ENCODE results near the gene CDK11A. TPM values are rescaled to one million over a fixed set of nuclear protein-coding genes. Genes with fewer than 3 reads are reported as not detected.

The CDK11A gene
- total and polyA plus RNA-seq, 2 experiments from 2014 or later = 19.5 to 30.9 TPM

DNA sequence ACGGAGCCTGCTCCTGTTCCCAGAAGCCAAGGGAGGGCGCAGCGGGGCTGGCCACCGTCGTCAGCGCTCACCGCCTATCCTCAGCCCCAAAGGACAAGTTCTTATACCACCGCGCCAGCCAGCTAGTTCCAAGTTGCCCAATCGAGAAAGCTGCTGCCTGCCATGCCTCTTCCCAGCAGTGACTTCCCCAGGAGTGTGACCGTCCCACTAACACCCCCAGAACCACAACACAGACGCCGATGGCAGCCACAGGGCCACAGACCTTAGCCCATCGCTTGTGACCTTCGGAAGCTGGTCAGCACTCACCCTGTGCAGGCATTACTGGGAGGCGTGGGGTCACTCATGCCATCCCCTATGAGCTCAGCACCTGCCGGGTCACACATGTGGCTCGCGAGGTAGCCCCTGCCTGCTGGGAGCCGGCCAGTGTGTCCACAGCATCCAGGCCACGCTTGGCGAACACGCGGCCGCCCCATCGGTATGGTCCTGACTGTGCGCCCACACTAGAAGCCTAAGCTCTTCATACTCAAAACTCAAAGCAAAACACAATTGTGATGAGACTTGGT is 34.0 kb upstream of the CDK11A start:
- no peaks in the 10 kb centered on the region for H3K9me2 ChIP-seq (replicated peaks; ENCODE audit: insufficient read depth)
- H3K9me3 ChIP-seq (ENCODE audit: low read depth) = no peaks in the 10 kb centered on the region
- no peaks in the 10 kb centered on the region for H3K36me3 ChIP-seq (replicated peaks; ENCODE audit: insufficient read depth, low read depth)
- H3K79me2 ChIP-seq = peaks cover 17% of the 10 kb centered on the region
- no peak for DNase-seq (ENCODE audit: low spot score)
- no peaks in the 10 kb centered on the region for H3K27me3 ChIP-seq
- H3K4me3 ChIP-seq = no peak overlapping the region
- WGBS (ENCODE audit: low lambda C conversion rate, missing lambda C conversion rate) = 96% methylated on average over 27 of the region's 27 CpGs
- H3K4me1 ChIP-seq (ENCODE audit: insufficient read depth) = no peaks in the 10 kb centered on the region
- no peak overlapping the region for H2AFZ ChIP-seq
- no peaks in the 10 kb centered on the region for H4K20me1 ChIP-seq (ENCODE audit: insufficient read depth, poor library complexity, severe bottlenecking)
- TF ChIP-seq EZH2phosphoT487 (IDR thresholded peaks at IDR 0.05; ENCODE audit: low read depth, severe bottlenecking, unreplicated experiment) (no peak), EZH2 (IDR thresholded peaks at IDR 0.05; ENCODE audit: borderline replicate concordance) (no peak)
- TF ChIP-seq, protein P1, sequence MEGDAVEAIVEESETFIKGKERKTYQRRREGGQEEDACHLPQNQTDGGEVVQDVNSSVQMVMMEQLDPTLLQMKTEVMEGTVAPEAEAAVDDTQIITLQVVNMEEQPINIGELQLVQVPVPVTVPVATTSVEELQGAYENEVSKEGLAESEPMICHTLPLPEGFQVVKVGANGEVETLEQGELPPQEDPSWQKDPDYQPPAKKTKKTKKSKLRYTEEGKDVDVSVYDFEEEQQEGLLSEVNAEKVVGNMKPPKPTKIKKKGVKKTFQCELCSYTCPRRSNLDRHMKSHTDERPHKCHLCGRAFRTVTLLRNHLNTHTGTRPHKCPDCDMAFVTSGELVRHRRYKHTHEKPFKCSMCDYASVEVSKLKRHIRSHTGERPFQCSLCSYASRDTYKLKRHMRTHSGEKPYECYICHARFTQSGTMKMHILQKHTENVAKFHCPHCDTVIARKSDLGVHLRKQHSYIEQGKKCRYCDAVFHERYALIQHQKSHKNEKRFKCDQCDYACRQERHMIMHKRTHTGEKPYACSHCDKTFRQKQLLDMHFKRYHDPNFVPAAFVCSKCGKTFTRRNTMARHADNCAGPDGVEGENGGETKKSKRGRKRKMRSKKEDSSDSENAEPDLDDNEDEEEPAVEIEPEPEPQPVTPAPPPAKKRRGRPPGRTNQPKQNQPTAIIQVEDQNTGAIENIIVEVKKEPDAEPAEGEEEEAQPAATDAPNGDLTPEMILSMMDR (IDR thresholded peaks at IDR 0.05; ENCODE audit: poor library complexity) = no peak
- H3K27ac ChIP-seq = peak overlapping the region; percentile 40
- no peak overlapping the region for H3K4me2 ChIP-seq

DNA sequence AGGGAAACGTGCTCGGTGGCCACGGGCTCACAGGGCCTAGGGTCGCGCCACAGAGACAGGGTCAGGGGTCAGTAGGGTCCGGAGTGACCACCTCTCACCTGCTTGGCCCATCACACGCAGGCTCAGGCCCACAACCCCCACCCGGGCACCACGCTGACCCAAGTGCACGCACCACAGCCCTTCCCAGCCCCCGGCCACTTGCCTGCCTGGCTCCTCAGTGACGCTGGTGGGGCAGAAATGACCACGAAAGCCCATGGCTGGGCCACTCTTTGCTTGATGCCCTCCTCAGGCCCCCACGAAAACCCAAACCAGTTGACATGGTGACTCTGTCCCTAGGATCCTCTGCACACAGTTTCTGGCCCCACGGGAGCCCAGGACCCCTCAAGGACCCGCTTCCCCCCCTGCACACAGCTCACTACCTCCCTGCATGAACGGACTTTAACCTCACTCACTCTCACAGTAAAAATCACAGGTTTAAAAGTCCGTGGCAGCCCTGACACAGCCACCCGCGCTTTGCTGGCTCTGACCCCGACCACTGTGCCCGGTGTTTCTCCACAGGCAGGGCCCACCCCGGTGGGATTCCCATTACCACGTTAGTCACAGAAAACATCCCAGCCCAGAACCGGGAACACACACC is 33.4 kb upstream of the CDK11A start:
- Histone ChIP-seq H2AFZ (no peak overlapping the region), H3K4me1 (ENCODE audit: insufficient read depth) (no peaks in the 10 kb centered on the region), H3K9me2 (replicated peaks; ENCODE audit: insufficient read depth) (no peaks in the 10 kb centered on the region), H3K79me2 (peaks cover 11% of the 10 kb centered on the region), H3K36me3 (replicated peaks; ENCODE audit: insufficient read depth, low read depth) (no peaks in the 10 kb centered on the region), H3K27ac (no peak overlapping the region), H3K9me3 (ENCODE audit: low read depth) (no peaks in the 10 kb centered on the region), H4K20me1 (ENCODE audit: insufficient read depth, poor library complexity, severe bottlenecking) (no peaks in the 10 kb centered on the region), H3K4me2 (no peak overlapping the region), H3K27me3 (no peaks in the 10 kb centered on the region), H3K4me3 (no peak overlapping the region)
- 95% methylated on average over 25 of the region's 25 CpGs for WGBS (ENCODE audit: low lambda C conversion rate, missing lambda C conversion rate)
- TF ChIP-seq EZH2 (IDR thresholded peaks at IDR 0.05; ENCODE audit: borderline replicate concordance) (no peak), EZH2phosphoT487 (IDR thresholded peaks at IDR 0.05; ENCODE audit: low read depth, severe bottlenecking, unreplicated experiment) (no peak)
- TF ChIP-seq, protein P1 (IDR thresholded peaks at IDR 0.05; ENCODE audit: poor library complexity) = no peak
- DNase-seq (ENCODE audit: low spot score) = no peak

DNA sequence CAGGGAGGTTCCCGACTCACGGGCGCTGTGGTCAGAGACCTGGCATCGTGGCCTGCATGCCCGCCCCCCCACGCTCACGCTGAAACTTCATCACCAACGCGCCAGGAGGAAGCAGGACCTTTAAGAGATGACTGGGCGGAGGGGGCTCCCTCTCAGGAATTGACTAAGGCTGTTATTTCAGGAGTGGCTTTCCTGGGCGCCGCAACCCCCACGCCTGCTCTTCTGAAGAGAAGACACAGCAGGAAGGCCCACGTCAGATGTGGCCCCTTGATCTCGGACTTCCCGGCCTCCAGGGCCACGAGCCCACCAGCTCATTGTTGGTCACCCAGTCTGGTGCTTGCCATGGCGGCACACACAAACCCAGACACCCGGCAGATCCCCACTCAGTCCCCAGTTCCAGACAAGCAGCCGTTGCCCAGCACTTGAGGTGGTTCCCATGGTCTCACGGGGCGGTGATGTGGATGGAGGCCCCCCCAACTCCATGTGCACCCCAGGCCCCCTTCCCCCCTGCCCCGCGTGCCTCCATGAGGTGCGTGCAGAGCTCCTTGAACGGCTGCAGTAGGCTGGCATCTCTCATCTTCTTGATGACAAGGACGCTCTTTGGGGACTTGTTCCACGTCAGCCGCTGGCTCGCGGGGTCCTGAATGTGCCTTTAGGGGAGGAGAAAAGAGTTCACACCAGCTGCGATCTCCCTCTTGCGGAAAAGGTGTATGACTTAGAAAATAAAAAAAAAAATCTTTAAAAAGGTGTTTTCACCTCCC is 32.7 kb upstream of the CDK11A start:
- H4K20me1 ChIP-seq (ENCODE audit: insufficient read depth, poor library complexity, severe bottlenecking) = no peaks in the 10 kb centered on the region
- no peaks in the 10 kb centered on the region for H3K4me1 ChIP-seq (ENCODE audit: insufficient read depth)
- no peaks in the 10 kb centered on the region for H3K9me3 ChIP-seq (ENCODE audit: low read depth)
- H2AFZ ChIP-seq = no peak overlapping the region
- H3K4me3 ChIP-seq = no peak overlapping the region
- H3K4me2 ChIP-seq = no peak overlapping the region
- H3K27me3 ChIP-seq = no peaks in the 10 kb centered on the region
- peaks cover 11% of the 10 kb centered on the region for H3K79me2 ChIP-seq
- H3K36me3 ChIP-seq (replicated peaks; ENCODE audit: insufficient read depth, low read depth) = no peaks in the 10 kb centered on the region
- no peak for DNase-seq (ENCODE audit: low spot score)
- no peak overlapping the region for H3K27ac ChIP-seq
- H3K9me2 ChIP-seq (replicated peaks; ENCODE audit: insufficient read depth) = no peaks in the 10 kb centered on the region
- 96% methylated on average over 32 of the region's 33 CpGs for WGBS (ENCODE audit: low lambda C conversion rate, missing lambda C conversion rate)
- TF ChIP-seq EZH2phosphoT487 (IDR thresholded peaks at IDR 0.05; ENCODE audit: low read depth, severe bottlenecking, unreplicated experiment) (no peak), EZH2 (IDR thresholded peaks at IDR 0.05; ENCODE audit: borderline replicate concordance) (no peak)
- TF ChIP-seq, protein P1 (IDR thresholded peaks at IDR 0.05; ENCODE audit: poor library complexity) = no peak
